ENCODE measurements around the gene CDCA7L. TPM values are rescaled to one million over a fixed set of nuclear protein-coding genes. Genes with fewer than 3 reads are reported as not detected.

The CDCA7L gene, protein sequence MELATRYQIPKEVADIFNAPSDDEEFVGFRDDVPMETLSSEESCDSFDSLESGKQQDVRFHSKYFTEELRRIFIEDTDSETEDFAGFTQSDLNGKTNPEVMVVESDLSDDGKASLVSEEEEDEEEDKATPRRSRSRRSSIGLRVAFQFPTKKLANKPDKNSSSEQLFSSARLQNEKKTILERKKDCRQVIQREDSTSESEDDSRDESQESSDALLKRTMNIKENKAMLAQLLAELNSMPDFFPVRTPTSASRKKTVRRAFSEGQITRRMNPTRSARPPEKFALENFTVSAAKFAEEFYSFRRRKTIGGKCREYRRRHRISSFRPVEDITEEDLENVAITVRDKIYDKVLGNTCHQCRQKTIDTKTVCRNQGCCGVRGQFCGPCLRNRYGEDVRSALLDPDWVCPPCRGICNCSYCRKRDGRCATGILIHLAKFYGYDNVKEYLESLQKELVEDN
- total RNA-seq: 38.9 and 60.7 TPM in 2 replicates

DNA sequence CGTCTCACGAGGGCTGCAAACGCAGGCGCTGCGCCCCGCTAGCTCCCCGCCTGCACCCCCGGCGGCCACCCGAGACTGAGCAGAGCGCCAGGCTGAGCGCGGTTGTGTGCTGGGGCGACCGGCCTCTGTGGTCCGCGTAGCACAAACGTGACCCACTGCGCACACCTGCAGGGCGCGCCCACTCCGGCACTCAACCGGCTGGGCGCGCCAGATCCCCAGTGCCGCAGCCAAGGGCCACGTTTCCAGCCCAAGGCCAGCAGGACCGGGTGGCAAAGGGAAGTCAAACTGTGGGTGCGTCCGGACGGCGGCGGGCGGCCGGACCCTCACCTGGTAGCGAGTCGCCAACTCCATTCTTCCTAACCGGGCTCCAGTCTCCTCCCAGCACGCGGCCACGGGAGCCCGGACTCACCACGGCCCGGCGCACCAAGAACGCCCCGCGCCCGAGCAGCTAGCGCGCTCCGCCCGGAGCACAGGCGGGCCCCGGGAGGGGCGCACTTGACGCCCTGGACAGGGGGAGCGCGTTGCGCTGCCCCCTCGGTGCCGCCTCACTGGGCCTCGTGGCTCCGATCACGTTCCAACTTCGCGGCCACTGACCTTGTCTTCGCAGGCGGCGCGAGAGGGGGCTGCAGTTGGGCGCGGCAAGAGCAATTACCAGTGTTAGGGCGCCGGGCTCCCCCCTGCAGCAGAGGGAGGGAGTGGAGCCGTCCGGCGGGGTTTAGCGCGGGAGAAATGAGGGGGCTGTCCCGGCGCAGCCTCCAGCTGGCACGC, at the start of gene CDCA7L:
Gene CDCA7L, minus strand, starts transcription at position 446 of the 768 bp plus-strand sequence. Its CDS starts 95 bp downstream, at position 351.

